Measurements from ENCODE around the gene RASSF5.
"Not testable (repeated sequence)": the region's sequence is repeated elsewhere in the genome, so short reads cannot be mapped to it uniquely, and the experiment has no call there.

RASSF5 gene

GRCh38 chr1:206572835-206573234, 65.5 kb downstream of the RASSF5 start:
- DNase-seq: no peak

DNA sequence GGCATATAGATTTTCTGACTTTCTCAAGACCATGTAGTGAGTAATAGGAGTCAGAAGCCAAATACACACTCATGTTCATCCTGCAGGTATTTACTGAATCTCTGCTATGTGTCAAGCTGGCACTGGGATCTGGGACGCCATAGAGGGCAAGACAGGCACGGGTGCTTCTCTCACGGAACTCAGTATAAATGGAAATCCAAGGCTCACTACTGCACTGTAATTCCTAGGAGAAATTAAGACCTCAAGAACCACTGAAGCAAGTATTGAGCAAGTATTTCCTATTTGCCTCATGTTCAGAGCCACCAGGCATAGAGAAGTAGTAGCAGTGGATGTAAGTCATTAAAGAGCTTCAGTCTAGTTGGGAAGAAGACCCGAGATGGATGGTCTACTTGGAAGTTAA, 66.0 kb downstream of the RASSF5 start:
- no peak for DNase-seq

DNA sequence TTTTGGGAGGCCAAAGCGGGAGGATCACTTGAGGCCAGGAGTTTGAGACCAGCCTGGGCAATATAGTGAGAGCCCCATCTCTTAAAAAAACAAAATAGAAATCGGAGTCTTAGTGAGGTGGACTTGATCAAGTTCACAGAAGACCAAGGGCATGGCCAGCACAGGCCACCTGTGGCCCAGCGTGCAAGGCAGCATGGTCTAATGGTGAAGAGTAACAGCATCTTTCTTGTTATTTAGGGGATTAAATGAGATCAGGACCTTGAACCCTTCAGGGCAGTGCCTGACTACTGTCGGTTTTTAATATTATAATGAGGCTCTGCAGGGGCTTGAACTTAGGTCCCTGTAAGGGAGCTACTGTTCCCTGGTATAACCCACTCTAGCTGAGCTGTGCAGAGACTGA, 66.4 kb downstream of the RASSF5 start:
- no peak for DNase-seq

- DNase-seq: peak; percentile 73
Observed at GRCh38 chr1:206575165-206575893, 68.0 kb downstream of the RASSF5 start.

DNA sequence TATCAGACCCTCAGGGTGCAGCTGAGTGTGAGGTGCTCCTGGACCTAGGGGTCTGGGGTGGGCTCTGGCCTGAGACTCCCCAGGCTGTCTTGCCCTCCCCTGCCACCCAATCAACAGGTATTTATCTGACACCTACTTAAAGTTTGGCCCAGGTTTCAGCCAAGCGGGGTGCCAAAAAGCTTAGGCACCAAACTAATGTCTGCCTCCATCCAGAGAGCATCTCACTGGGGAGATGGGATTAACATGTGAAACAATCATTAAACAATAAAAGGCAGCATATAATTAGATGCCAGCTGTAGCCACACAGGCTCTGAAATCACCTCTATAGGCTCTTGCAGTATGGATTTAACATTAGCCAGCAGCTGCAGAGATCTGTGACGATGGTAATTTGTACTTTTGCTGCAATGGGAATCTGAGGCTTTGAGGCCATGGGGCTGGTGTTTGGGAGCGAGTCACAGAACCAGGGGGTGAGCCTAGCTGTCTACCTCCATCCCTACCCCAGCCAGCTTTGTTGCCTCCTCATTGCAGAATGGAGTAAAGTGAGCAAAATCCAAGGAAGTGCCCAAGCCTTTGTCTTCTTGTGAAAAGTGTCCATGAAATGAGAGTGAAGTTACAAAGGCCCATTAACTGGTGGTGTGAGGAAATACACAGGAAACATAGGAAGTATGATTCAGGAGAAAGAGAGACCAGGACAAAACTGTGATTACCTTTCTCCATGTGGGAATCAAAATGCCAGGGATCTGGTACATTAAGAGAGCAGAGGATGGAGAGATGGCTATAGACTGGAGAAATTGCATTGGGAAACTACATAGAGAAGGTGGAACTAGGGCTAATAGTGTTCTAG, 68.8 kb downstream of the RASSF5 start:
- DNase-seq: no peak

DNA sequence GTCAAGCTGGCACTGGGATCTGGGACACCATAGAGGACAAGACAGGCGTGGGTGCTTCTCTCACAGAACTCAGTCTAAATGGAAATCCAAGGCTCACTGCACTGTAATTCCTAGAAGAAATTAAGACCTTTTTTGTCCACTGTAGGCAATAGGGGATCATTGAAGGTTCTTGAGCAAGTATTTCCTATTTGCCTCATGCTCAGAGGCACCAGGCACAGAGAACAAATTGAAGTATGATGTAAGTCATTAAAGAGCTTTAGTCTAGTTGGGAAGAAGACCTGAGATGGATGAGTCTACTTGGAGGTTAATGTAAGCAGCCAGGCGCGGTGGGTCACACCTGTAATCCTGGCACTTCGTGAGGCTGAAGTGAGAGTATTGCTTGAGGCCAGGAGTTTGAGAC, 70.3 kb downstream of the RASSF5 start:
- DNase-seq: no peak

GRCh38 chr1:206578068-206578977, 71.0 kb downstream of the RASSF5 start:
- no peak for DNase-seq

GRCh38 chr1:206578978-206579374, 71.6 kb downstream of the RASSF5 start:
- no peak for DNase-seq

GRCh38 chr1:206579747-206580437, 72.6 kb downstream of the RASSF5 start:
- peak; percentile 45 for DNase-seq

DNA sequence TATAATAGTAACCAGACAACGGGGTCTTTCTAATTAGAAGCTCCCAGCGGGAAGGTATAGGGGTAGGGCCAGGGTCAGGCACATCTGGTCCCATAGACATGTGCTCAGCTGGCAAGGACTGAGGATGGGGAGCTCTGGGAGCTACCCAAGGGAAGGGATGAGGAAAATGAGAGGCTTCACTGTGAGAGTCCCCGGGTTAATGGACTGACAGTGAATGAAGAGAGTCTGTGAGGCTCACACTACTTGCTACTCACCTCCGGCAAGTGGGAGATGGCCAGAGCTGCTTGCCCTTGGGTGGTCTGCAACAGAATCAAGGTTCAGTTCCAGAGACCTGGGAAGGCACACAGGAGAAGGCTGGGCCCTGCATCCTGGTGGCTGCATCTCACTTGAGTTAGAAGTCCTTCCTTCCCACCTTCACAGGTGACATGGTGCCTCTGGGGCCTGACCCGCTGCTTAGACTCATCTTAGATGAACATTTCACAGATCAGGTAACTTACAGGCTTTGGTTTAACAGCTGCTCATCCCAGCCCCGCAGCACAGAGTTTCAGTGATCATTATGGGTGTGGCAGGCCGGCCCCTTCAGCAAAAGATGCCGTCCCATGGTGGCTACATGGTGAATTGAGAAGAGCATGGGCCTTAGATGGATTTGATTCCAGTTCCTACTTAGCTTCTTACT, 73.2 kb downstream of the RASSF5 start:
- DNase-seq: no peak

DNA sequence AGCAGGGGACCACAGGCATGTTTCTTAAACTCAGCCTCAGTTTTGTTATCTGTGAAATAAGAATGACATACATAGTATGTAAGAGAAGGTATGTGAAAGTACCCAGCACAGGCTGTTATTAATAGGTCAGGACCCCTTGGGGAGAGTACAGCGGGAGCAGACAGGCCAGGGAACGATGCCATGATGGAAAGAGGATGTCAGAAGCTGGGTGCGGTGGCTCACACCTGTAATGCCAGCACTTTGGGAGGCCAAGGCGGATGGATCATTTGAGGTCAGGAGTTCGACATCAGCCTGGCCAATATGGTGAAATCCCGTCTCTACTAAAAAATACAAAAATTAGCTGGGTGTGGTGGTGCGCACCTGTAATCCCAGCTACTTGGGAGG, 73.8 kb downstream of the RASSF5 start:
- not testable (repeated sequence) for DNase-seq

DNA sequence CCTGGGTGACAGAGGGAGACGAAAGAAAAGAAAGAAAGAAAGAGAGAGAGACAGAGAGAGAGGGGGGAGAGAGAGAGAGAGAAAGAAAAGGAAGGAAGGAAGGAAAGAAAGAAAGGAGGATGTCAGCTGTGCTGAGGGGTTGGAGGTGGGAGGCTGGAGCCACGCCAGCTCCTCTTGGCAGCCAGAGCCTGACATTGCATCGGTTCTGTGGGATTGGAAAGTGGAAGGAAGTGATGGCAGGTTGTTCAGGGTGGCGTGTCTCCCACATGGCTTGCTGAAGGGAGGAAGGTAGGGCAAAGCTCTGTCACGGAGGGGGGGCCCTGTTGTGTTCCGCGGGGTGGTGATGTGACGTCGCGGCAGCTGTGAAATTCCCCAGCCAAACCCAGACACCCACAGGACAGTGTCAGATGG, 74.2 kb downstream of the RASSF5 start:
- DNase-seq: no peak

- no peak for DNase-seq
Observed at GRCh38 chr1:206582537-206582936, 75.2 kb downstream of the RASSF5 start.

DNA sequence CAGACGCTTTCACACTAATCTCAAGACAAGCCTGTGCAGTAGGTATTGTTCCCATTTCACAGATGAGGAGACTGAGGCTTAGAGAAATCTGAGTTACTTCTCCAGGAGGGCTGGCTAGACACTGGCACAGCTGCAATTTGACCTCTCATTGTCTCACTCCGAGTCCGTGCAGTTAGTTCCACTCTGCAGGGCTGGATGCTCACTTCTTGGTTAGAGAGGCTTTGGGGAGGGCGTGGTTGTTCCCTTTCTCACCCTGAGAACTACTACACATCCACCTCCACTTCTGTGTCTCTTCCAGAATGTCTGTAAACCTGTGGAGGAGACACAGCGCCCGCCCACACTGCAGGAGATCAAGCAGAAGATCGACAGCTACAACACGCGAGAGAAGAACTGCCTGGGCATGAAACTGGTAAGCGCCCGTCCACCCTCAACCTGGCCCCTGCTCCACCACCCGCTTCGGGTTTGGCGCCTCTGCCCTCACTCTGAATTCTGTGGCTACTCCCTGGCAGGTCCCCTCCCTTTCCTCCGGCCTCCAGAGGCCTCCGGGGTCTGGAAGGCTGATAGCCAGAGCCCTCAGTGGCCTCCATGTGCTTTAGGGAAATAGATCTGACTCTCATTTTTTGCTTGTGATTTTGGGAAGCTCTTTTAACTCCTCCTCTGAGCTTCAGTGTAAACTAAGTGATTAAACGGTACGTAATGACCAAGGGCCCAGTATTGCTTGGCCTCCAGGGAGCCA, 75.8 kb downstream of the RASSF5 start:
- DNase-seq: no peak

- DNase-seq: peak; percentile 68
Observed at GRCh38 chr1:206583707-206584648, 76.6 kb downstream of the RASSF5 start.

DNA sequence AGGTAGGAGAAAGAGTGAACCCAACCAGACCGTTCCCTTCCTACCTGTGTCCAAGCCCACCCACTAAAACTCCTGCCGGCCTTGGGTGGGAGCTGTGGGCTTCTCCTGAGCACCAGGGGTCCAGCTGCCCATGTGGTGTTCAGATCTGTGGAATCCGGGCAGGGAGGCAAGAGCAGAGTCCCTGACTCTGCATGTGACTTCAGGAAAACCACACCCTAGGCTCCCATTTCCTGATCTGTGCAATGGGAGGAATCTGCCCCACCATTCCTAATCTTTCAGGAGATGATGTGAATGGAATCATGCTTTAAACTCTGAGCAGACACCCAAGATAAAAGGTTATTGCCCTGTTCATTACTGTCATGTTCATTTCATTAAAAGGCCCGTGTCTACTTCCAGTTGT, 77.4 kb downstream of the RASSF5 start:
- DNase-seq: no peak

DNA sequence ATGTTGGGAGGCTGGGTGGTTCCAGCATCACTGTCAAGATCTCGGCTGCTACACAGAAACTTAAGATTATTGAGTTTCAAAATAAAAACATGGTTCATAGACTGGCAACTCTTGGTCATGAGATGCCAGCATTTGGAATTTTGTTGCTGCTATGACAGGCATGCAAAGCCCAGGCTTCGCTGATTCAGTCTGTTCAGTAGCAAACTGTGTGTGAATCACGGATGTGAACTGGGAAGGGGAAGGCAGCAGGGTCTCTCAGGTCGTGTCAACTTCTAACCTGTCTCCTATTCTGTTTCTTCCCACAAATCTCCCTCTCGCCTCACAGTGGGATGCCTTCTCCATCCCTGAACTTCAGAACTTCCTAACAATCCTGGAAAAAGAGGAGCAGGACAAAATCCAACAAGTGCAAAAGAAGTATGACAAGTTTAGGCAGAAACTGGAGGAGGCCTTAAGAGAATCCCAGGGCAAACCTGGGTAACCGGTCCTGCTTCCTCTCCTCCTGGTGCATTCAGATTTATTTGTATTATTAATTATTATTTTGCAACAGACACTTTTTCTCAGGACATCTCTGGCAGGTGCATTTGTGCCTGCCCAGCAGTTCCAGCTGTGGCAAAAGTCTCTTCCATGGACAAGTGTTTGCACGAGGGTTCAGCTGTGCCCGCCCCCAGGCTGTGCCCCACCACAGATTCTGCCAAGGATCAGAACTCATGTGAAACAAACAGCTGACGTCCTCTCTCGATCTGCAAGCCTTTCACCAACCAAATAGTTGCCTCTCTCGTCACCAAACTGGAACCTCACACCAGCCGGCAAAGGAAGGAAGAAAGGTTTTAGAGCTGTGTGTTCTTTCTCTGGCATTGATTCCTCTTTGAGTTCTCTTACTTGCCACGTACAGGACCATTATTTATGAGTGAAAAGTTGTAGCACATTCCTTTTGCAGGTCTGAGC, 79.4 kb downstream of the RASSF5 start:
- no peak for DNase-seq

GRCh38 chr1:206587904-206588303, 80.6 kb downstream of the RASSF5 start:
- no peak for DNase-seq

DNA sequence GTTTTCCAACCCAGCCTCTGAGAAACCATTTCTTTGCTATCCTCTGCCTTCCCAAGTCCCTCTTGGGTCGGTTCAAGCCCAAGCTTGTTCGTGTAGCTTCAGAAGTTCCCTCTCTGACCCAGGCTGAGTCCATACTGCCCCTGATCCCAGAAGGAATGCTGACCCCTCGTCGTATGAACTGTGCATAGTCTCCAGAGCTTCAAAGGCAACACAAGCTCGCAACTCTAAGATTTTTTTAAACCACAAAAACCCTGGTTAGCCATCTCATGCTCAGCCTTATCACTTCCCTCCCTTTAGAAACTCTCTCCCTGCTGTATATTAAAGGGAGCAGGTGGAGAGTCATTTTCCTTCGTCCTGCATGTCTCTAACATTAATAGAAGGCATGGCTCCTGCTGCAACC, 81.2 kb downstream of the RASSF5 start:
- DNase-seq: no peak
